ENCODE results near the gene CRB3.

Gene CRB3

GRCh38 chr19:6431891-6432290, 32.2 kb upstream of the CRB3 start:
- DNase-seq (ENCODE audit: low read depth in 1 of 2, low spot score in 1 of 2), result no peak

- no peak for DNase-seq (ENCODE audit: low read depth in 1 of 2, low spot score in 1 of 2)
Observed at GRCh38 chr19:6433165-6433564, 30.9 kb upstream of the CRB3 start.

- DNase-seq (ENCODE audit: low read depth in 1 of 2, low spot score in 1 of 2), result no peak
Observed at GRCh38 chr19:6433663-6434062, 30.4 kb upstream of the CRB3 start, which contains the start of gene SLC25A41. SLC25A41 (minus strand) TSS chr19:6433763; CDS start chr19:6433693, 70 bp downstream.

GRCh38 chr19:6439743-6440142, 24.3 kb upstream of the CRB3 start:
- no peak for DNase-seq (ENCODE audit: low read depth in 1 of 2, low spot score in 1 of 2)

GRCh38 chr19:6440905-6441304, 23.2 kb upstream of the CRB3 start:
- DNase-seq (ENCODE audit: low read depth in 1 of 2, low spot score in 1 of 2), result no peak

DNA sequence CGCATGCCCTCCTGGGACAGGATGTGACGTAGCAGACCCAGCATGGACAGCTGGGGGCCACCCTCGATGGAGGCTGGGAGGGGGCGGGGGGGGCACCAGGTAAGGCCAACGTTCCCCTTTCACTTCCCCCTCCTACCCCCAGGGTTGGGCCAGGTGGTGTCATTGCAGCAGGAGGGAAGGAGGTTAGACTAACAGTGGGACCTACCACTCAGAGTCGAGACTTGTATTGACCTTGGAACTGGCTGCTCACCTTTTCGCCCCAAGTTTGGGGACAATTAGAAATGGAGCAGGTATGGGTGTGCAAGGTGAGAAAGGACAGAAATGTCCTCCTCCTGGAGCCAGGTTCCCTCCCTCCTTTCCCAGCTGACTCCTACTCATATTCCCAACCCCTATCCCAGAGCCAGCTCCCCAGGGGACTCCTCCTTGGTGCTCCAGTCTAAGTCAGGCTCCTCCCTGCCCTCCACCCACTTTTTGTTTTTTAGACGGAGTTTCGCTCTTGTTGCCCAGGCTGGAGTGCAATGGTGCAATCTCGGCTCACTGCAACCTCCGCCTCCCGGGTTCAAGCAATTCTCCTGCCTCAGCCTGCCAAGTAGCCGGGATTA, 21.9 kb upstream of the CRB3 start:
- no peak for DNase-seq (ENCODE audit: low read depth in 1 of 2, low spot score in 1 of 2)

- no peak for DNase-seq (ENCODE audit: low read depth in 1 of 2, low spot score in 1 of 2)
Observed at GRCh38 chr19:6443986-6444385, 20.1 kb upstream of the CRB3 start.

- no peak for DNase-seq (ENCODE audit: low read depth in 1 of 2, low spot score in 1 of 2)
Observed at GRCh38 chr19:6446452-6446851, 17.6 kb upstream of the CRB3 start.

GRCh38 chr19:6448045-6448444, 16.0 kb upstream of the CRB3 start:
- no peak for DNase-seq (ENCODE audit: low read depth in 1 of 2, low spot score in 1 of 2)

- no peak for DNase-seq (ENCODE audit: low read depth in 1 of 2, low spot score in 1 of 2)
Observed at GRCh38 chr19:6450166-6450565, 13.9 kb upstream of the CRB3 start.

GRCh38 chr19:6451583-6452222, 12.4 kb upstream of the CRB3 start:
- no peak for DNase-seq (ENCODE audit: low read depth in 1 of 2, low spot score in 1 of 2)

DNA sequence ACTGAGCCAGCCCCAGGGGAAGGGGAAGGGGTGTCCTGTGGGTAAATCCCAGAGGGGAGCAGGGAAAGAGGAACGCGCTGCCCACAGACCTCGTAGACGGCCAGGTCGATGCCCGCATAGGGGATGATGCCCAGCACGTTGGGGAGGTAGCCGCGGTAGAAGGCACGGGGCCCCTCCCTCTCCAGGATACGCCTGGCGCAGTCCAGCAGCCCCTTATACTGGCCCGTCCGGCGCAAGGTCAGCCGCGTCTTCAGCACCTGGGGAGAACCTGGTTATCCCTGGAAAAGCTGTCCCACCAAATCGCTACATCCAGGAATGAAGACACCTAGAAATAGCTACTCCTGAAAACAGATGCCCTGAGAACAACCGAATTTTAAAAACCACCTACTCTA, 11.9 kb upstream of the CRB3 start:
- DNase-seq (ENCODE audit: low read depth in 1 of 2, low spot score in 1 of 2), result no peak

DNA sequence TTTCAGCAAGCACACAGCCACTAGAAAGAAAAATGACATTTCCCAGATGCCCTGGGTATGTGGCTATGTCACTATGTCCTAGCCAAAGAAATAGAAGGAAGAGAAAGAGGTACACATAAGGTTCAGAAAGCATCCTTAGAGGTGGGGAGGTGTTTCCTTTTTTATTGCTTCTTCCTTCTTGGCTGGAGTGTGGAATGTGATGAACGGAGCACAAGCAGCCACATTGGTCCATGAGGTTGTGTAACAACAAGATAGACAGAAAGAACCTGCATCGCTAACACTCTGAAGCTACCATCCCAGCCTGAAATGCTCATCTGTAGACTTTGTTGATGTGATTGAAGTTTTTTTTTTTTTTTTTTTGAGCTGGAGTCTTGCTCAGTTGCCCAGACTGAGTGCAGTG, 11.2 kb upstream of the CRB3 start:
- DNase-seq (ENCODE audit: low read depth in 1 of 2, low spot score in 1 of 2), result no peak

DNA sequence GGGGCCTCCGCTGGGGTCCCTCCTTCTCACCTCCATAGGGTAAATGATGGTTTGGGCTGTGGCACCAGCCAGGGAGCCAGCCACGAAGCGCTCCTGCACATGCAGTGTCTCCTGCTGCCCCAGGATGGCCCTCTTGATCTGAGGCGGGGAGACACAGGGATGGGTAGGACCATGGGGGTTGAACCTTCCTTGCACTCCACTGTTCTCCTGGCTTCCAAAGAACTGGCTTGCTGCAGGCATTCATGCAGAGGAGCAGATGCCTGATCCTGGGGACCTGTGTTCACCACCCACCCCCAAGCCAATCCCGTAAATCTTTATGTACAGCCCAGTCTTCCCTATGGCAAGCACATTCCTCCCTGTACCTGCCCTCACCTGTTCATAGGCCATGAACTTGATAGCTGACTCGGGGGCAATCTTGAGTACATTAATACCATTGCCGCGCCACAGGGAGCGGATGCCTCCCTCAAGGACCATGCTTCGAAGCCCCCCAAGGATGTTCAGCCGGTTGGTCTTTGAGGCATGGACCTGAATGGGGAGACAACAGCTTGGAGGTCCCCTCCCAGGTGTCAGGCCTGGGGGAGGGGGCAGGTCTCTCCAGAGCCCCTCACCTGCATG, 10.0 kb upstream of the CRB3 start:
- no peak for DNase-seq (ENCODE audit: low read depth in 1 of 2, low spot score in 1 of 2)

GRCh38 chr19:6455924-6456323, 8.1 kb upstream of the CRB3 start:
- no peak for DNase-seq (ENCODE audit: low read depth in 1 of 2, low spot score in 1 of 2)

DNA sequence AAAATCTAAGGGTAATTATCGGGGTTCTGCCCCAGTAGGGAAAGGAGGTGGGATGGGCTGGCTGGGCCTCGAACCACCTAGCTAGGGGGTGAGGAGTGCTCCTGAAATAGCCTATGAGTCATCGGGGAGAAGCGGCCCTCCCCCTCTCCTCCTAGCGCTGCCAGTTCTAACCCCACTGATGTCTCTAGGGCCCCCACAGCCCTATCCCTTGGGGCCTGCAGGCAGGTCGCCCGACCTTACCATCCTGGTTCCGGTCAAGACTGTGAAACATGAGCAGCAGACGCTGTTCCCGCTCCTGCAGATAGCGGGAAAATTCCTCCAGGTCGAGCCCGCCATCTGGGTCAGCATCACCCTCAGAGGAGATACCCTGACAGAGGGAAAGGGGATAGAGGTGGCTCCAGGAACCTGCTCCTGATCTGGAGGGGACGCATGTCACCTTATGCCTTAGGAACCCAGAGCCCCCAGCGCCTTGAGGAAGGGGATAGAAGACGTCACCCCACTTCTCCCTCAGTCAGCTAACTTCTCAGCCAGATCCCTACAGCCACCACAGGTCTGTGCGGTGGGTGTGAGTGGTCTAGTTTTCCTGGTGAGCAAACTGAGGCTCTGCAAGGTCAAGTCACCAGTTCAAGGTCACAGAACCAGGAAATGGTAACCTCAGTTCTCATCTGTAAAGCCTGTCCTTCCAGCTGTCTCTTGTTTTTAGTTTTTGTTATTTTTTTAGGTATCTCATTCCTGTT, 5.9 kb upstream of the CRB3 start:
- no peak for DNase-seq (ENCODE audit: low read depth in 1 of 2, low spot score in 1 of 2)

DNA sequence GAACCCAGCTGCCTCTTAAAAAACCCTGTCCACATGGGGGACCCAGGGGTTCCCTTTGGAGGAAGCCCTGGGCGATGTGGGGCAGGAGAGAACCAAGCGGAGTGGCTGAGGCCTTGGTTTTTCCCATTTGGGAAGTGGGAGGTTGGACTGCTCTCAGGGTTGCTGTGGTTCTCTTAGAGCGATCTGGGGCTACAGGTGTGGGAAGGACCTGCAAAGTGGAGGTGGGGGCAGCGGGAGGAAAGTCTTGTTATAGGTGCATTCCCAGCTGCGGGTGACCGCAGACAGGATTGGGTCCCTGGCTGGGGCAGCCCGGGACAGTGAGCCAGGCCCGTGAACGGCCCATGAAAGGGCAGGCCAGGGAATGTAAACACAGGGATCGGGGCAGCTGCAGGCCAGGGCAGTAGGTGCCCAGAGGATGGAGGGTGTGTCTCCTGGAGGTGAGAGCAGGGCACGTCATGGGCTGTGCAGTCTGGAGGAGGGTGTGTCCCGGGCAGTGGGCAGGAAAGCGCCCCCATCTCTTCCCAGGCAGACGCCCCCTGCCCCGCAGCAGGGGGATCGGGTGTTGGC, 5.3 kb upstream of the CRB3 start:
- no peak for DNase-seq (ENCODE audit: low read depth in 1 of 2, low spot score in 1 of 2)

DNA sequence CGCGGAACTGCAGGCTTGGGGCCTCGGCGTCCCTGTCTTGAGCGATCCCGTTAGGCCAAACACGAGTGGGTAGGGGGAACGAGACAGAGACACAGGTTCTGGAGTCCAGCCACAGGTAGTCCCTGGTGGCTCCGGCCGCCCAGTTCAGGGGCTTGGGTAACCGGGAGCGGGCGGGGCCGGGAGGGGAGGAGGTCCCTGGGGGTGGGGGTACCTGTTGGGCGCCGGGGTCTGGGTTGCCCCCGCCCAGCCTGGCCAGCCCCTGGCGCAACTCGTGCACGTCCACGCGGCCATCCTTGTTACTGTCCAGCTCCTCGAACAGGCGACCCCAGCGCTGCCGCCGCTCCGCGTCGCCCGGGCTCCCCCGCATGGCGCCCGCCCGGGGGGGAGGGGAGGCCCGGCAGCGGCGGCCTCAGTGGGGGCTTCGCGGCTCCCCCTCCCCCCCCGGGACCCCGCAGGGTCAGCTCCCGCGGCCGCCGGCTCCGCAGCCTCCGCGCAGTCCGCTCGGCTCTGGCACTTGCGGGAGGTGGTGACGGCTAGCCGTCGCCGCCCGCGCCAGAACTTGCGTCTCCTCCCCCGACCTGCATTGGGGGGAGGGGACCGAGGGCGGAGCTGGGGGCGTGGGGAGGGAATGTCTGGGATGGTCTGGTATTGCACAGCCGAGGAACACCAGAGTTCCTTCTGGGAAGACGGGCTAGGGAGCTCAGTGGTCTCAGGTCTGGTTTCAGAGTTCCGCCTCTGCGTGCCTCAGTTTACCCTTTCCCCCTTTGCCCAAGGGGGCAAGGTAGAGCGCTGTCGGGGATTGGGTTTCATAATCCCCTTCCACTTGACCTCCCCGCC, 4.6 kb upstream of the CRB3 start, which contains the start of gene SLC25A23:
TSS of gene SLC25A23 (minus strand) at position 531 of the 837 bp plus-strand sequence. CDS start at position 367, 164 bp downstream.
- DNase-seq (ENCODE audit: low read depth in 1 of 2, low spot score in 1 of 2), result peak; percentile 15 to 48

- peak; percentile 94 to 96 for DNase-seq (ENCODE audit: low read depth in 1 of 2, low spot score in 1 of 2)
Observed at GRCh38 chr19:6460099-6460884, 3.8 kb upstream of the CRB3 start.

GRCh38 chr19:6465006-6465405, 935 bp downstream of the CRB3 start:
- no peak for DNase-seq (ENCODE audit: low read depth in 1 of 2, low spot score in 1 of 2)
